HS-5 (cell line): ENCODE measurements around the gene KCNJ12.
"Not testable (repeated sequence)": the region's sequence is repeated elsewhere in the genome, so short reads cannot be mapped to it uniquely, and the experiment has no call there.

Experiments
- DNase-seq: peaks from one replicate; pipeline ENCODE4 v3.0.0-alpha.2; 2012; ENCODE audit warnings: low read depth

The KCNJ12 gene

GRCh38 chr17:21349358-21350050 is 26.7 kb upstream of the KCNJ12 start:
- not testable (repeated sequence) for DNase-seq

GRCh38 chr17:21350495-21350894 is 25.7 kb upstream of the KCNJ12 start:
- not testable (repeated sequence) for DNase-seq

GRCh38 chr17:21351366-21352065 is 24.6 kb upstream of the KCNJ12 start:
- DNase-seq = no peak

GRCh38 chr17:21352221-21352980 is 23.8 kb upstream of the KCNJ12 start:
- DNase-seq = no peak

- DNase-seq = no peak
These were observed 23.2 kb upstream of the KCNJ12 start for GRCh38 chr17:21352981-21353265.

GRCh38 chr17:21353326-21354010 is 22.7 kb upstream of the KCNJ12 start:
- DNase-seq = no peak

GRCh38 chr17:21354796-21355385 is 21.3 kb upstream of the KCNJ12 start:
- no peak for DNase-seq

- no peak for DNase-seq
These were observed 20.6 kb upstream of the KCNJ12 start for GRCh38 chr17:21355586-21355985.

GRCh38 chr17:21356537-21357127 is 19.5 kb upstream of the KCNJ12 start:
- DNase-seq = no peak

- DNase-seq = no peak
These were observed 18.9 kb upstream of the KCNJ12 start for GRCh38 chr17:21357281-21357680.

- no peak for DNase-seq
These were observed 18.2 kb upstream of the KCNJ12 start for GRCh38 chr17:21357696-21358656.

- DNase-seq = no peak
These were observed 17.3 kb upstream of the KCNJ12 start for GRCh38 chr17:21358682-21359482.

GRCh38 chr17:21359483-21359840 is 16.7 kb upstream of the KCNJ12 start:
- DNase-seq = no peak

GRCh38 chr17:21360048-21360447 is 16.1 kb upstream of the KCNJ12 start:
- DNase-seq = no peak

GRCh38 chr17:21361020-21361809 is 14.9 kb upstream of the KCNJ12 start:
- no peak for DNase-seq

- DNase-seq = no peak
These were observed 13.7 kb upstream of the KCNJ12 start for GRCh38 chr17:21362331-21362931.

GRCh38 chr17:21363776-21364642 is 12.1 kb upstream of the KCNJ12 start:
- no peak for DNase-seq

GRCh38 chr17:21365016-21365415 is 11.1 kb upstream of the KCNJ12 start:
- DNase-seq = no peak
